PFSK-1 (cell line): ENCODE data around the gene ARHGAP15.

Experiments
- POLR2AphosphoS5 ChIP-seq: IDR thresholded peaks from 2 replicates; pipeline ENCODE4 v1.6.1; 2012; ENCODE audit warnings: low read depth, mild to moderate bottlenecking, control low read depth, low read length, moderate library complexity
- TF ChIP-seq, protein P1 (sequence below), 2 experiments: IDR thresholded peaks; 2 replicates each; pipeline versions ENCODE4 v1.6.1 to v1.8.0; 2011 to 2012; ENCODE audit warnings: low read depth in 2 of 2, low read length in 2 of 2, control low read depth in 1 of 2, inconsistent platforms in 1 of 2, mild to moderate bottlenecking in 1 of 2, moderate library complexity in 1 of 2; ENCODE audit not compliant: insufficient read depth in 1 of 2

DNA sequence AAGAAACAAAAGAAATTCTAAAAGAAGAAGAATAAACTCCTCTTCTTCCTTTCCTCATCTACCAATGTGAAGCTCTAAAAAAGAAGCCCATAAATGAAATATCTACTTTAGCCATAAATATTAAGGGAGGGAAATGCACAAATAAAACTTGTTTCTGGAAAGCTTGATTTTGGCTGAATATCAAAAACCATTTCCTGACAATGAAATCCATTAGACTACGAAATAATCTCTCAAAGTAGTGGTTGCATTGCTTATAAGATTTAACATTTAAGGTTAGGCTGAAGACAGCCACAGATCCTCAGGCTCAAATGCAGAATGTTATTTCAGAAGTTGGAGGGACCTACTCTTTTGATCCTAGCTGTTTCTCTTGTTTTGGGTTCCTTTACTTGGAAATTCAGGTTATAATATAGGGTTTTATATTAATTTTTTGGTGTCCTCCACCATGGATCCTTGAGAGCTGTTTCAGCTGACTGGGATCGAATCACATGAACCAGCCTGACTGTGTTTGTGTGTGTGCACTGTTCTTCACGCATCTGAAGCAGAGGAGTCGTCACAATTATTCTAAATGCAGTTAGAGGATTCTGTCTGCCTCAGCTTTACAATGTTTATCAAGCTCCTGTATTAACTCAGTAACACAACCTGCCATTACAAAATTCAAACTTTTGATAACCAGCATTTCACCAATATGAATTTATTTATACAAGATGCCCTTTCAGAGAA lies 474.8 kb downstream of the ARHGAP15 start:
- TF ChIP-seq POLR2AphosphoS5: no peak
- TF ChIP-seq, protein P1, sequence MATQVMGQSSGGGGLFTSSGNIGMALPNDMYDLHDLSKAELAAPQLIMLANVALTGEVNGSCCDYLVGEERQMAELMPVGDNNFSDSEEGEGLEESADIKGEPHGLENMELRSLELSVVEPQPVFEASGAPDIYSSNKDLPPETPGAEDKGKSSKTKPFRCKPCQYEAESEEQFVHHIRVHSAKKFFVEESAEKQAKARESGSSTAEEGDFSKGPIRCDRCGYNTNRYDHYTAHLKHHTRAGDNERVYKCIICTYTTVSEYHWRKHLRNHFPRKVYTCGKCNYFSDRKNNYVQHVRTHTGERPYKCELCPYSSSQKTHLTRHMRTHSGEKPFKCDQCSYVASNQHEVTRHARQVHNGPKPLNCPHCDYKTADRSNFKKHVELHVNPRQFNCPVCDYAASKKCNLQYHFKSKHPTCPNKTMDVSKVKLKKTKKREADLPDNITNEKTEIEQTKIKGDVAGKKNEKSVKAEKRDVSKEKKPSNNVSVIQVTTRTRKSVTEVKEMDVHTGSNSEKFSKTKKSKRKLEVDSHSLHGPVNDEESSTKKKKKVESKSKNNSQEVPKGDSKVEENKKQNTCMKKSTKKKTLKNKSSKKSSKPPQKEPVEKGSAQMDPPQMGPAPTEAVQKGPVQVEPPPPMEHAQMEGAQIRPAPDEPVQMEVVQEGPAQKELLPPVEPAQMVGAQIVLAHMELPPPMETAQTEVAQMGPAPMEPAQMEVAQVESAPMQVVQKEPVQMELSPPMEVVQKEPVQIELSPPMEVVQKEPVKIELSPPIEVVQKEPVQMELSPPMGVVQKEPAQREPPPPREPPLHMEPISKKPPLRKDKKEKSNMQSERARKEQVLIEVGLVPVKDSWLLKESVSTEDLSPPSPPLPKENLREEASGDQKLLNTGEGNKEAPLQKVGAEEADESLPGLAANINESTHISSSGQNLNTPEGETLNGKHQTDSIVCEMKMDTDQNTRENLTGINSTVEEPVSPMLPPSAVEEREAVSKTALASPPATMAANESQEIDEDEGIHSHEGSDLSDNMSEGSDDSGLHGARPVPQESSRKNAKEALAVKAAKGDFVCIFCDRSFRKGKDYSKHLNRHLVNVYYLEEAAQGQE (IDR thresholded peaks at IDR 0.05; ENCODE audit: insufficient read depth in 1 of 2, low read depth in 2 of 2, low read length in 2 of 2): no peak
